GM21619 (cell line): ENCODE data around the gene CLCN2.

Experiments used
- ATAC-seq: cut with Tn5 transposase; IDR thresholded peaks from one replicate; pipeline ENCODE4 v1.9.1; 2021; ENCODE audit not compliant: unreplicated experiment

Gene CLCN2

DNA sequence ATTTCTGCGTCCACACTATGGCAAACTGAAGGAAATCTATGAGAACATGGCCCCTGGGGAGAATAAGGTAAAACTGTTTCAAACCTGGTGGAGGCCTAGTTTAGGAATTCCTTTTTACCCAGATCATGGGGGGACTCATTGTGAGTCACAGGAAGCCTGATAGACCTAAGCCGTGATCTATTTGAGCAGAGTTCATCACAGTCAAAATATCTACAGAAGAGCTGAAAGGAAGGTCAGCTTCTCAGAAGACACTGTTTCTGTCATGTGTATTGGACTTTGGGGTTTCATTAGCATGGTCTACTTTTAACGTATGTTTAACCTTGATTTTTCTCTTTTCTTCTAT lies 61.1 kb downstream of the CLCN2 start:
- no peak for ATAC-seq

DNA sequence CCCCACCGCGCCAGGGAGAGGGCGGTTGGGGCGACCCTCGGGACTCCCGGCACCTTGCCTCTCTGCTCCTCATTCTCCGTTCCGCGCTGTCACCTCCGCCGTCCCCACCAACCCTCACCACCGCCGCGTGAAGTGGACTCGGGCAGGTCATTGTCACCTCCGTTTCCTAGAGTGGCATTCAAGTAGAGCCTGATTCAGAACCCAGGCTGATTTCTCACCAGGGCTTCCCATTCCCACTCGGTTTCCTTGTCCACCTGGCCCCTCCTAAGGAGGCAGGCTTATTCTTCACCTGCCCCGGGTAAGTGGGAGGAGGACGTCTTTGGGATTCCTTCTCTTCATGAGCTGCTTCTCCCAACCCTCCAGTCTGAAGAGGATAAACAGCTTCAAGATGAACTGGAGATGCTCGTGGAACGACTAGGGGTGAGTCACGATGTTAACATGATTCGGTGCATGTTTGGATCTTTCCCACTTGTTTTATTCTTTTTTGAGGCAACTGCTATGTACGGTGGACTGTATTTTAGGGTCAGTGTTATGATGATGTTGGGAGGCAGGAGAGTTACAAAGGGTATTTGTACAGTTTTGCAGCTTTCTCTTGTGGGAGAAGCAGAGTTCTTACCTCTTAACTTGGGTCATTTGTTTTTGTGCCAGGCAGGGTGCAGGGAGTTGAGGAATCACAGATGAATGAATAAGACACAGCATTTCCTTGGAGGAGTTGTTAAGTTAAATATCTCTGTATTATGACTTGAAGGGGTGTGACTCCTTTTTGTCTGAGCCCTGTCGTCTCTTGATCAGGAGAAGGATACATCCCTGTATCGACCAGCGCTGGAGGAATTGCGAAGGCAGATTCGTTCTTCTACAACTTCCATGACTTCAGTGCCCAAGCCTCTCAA lies 61.7 kb downstream of the CLCN2 start:
- ATAC-seq: peak; percentile 3

GRCh38 chr3:184298759-184299487 lies 62.5 kb downstream of the CLCN2 start, which contains the start of gene PSMD2:
Gene PSMD2, plus strand, starts transcription at chr3:184299241. Its CDS starts 26 bp downstream, at chr3:184299267.
- peak; percentile 95 for ATAC-seq

GRCh38 chr3:184296616-184297015 lies 64.8 kb downstream of the CLCN2 start:
- ATAC-seq: no peak
